KMS-11 (cell line): ENCODE results near the gene CD83.

Experiments
- H2AFZ ChIP-seq: fragments of 200-600 bp; sonication (generic); 2 replicates; pipeline ENCODE4 v1.6.1; 2016; ENCODE audit warnings: antibody characterized with exemption, mixed run types, low read depth
- H3K27ac ChIP-seq: fragments of 200-600 bp; sonication (generic); 2 replicates; pipeline ENCODE4 v1.6.1; 2016; ENCODE audit warnings: mild to moderate bottlenecking, mixed run types
- H3K27me3 ChIP-seq: fragments of 200-600 bp; sonication (generic); 2 replicates; pipeline ENCODE4 v1.6.1; 2017; ENCODE audit warnings: mild to moderate bottlenecking, low read depth, mixed run types, moderate library complexity; ENCODE audit not compliant: insufficient read depth
- H3K36me3 ChIP-seq: fragments of 200-600 bp; sonication (generic); 2 replicates; pipeline ENCODE4 v1.6.1; 2017; ENCODE audit warnings: mild to moderate bottlenecking, mixed run types; ENCODE audit not compliant: insufficient read depth
- H3K4me1 ChIP-seq: fragments of 200-600 bp; sonication (generic); 2 replicates; pipeline ENCODE4 v1.6.1; 2016; ENCODE audit warnings: mild to moderate bottlenecking, low read depth, mixed run types; ENCODE audit not compliant: poor library complexity, severe bottlenecking
- H3K4me2 ChIP-seq: fragments of 200-600 bp; sonication (generic); 2 replicates; pipeline ENCODE4 v1.7.0; 2016; ENCODE audit warnings: mild to moderate bottlenecking, mixed run types
- H3K4me3 ChIP-seq: fragments of 200-600 bp; sonication (generic); IDR thresholded peaks from 2 replicates; pipeline ENCODE4 v1.6.1; 2017; ENCODE audit warnings: low read depth, low read length, mixed read lengths; ENCODE audit not compliant: insufficient read depth
- H3K79me2 ChIP-seq: fragments of 200-600 bp; sonication (generic); 2 replicates; pipeline ENCODE4 v1.6.1; 2016; ENCODE audit warnings: low read depth, mixed run types; ENCODE audit not compliant: insufficient read depth
- H3K9ac ChIP-seq: fragments of 200-600 bp; sonication (generic); 2 replicates; pipeline ENCODE4 v1.6.1; 2016; ENCODE audit warnings: mild to moderate bottlenecking, mixed run types
- H4K20me1 ChIP-seq: fragments of 200-600 bp; sonication (generic); 2 replicates; pipeline ENCODE4 v1.6.1; 2016; ENCODE audit warnings: mild to moderate bottlenecking, mixed run types; ENCODE audit not compliant: insufficient read depth
- TF ChIP-seq, protein P1 (sequence below): fragments of 200-600 bp; sonication (generic); conservative IDR thresholded peaks from 2 replicates; pipeline ENCODE4 v1.6.1; 2017; ENCODE audit warnings: low read depth, mild to moderate bottlenecking, antibody characterized with exemption, low read length, moderate library complexity, mixed read lengths

Gene CD83

DNA sequence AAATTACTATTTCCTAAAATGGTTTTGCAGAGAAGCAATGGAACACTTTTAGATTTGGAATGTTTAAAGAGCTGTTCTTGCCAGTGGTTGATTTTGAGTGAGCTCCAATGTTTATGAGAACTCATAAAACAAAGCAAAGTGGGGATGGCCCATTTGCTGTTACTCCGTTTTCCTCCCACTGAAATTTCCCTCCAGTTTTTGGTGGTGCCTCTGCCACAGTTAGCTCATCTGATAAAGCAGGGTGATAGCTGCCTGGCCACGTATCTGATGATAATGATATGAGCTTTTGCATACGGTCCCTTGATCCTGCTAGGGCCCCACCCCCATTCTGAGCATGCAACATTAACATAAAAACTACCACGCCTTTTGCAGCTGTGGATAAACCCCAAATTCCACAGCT is 10.4 kb downstream of the CD83 start:
- H3K36me3 ChIP-seq = no peaks in the 10 kb centered on the region
- H3K79me2 ChIP-seq = no peaks in the 10 kb centered on the region
- H2AFZ ChIP-seq = no peak overlapping the region
- H3K4me1 ChIP-seq = no peaks in the 10 kb centered on the region
- H3K4me3 ChIP-seq = no peak overlapping the region
- H3K9ac ChIP-seq = no peak overlapping the region
- H3K27me3 ChIP-seq = no peaks in the 10 kb centered on the region
- no peak overlapping the region for H3K27ac ChIP-seq
- TF ChIP-seq, protein P1, sequence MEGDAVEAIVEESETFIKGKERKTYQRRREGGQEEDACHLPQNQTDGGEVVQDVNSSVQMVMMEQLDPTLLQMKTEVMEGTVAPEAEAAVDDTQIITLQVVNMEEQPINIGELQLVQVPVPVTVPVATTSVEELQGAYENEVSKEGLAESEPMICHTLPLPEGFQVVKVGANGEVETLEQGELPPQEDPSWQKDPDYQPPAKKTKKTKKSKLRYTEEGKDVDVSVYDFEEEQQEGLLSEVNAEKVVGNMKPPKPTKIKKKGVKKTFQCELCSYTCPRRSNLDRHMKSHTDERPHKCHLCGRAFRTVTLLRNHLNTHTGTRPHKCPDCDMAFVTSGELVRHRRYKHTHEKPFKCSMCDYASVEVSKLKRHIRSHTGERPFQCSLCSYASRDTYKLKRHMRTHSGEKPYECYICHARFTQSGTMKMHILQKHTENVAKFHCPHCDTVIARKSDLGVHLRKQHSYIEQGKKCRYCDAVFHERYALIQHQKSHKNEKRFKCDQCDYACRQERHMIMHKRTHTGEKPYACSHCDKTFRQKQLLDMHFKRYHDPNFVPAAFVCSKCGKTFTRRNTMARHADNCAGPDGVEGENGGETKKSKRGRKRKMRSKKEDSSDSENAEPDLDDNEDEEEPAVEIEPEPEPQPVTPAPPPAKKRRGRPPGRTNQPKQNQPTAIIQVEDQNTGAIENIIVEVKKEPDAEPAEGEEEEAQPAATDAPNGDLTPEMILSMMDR = no peak
- H4K20me1 ChIP-seq = no peaks in the 10 kb centered on the region
- no peak overlapping the region for H3K4me2 ChIP-seq

GRCh38 chr6:14128746-14129145 is 11.2 kb downstream of the CD83 start:
- Histone ChIP-seq H2AFZ (no peak overlapping the region), H3K4me1 (no peaks in the 10 kb centered on the region), H3K27me3 (no peaks in the 10 kb centered on the region), H3K27ac (no peak overlapping the region), H3K4me3 (no peak overlapping the region), H3K79me2 (no peaks in the 10 kb centered on the region), H4K20me1 (no peaks in the 10 kb centered on the region), H3K4me2 (no peak overlapping the region), H3K36me3 (no peaks in the 10 kb centered on the region), H3K9ac (no peak overlapping the region)
- TF ChIP-seq, protein P1 = no peak

- Histone ChIP-seq H3K27me3 (no peaks in the 10 kb centered on the region), H3K9ac (no peak overlapping the region), H2AFZ (no peak overlapping the region), H3K4me3 (no peak overlapping the region), H4K20me1 (no peaks in the 10 kb centered on the region), H3K79me2 (no peaks in the 10 kb centered on the region), H3K4me1 (no peaks in the 10 kb centered on the region), H3K4me2 (no peak overlapping the region), H3K36me3 (no peaks in the 10 kb centered on the region), H3K27ac (no peak overlapping the region)
- TF ChIP-seq, protein P1 = no peak
Measured at GRCh38 chr6:14129575-14129974, 12.0 kb downstream of the CD83 start.

- Histone ChIP-seq H3K36me3 (no peaks in the 10 kb centered on the region), H3K4me2 (no peak overlapping the region)
Measured at GRCh38 chr6:14130435-14131075, 13.0 kb downstream of the CD83 start.

More at GRCh38 chr6:14130435-14131075, 13.0 kb downstream of the CD83 start:
- Histone ChIP-seq H3K9ac (no peak overlapping the region), H3K27ac (no peak overlapping the region), H3K4me1 (no peaks in the 10 kb centered on the region), H3K4me3 (no peak overlapping the region), H2AFZ (no peak overlapping the region), H3K27me3 (no peaks in the 10 kb centered on the region), H4K20me1 (no peaks in the 10 kb centered on the region), H3K79me2 (no peaks in the 10 kb centered on the region)
- TF ChIP-seq, protein P1 = no peak
